SK-N-MC (cell line): ENCODE data around the gene DDX1.

Experiments used
- EZH2 ChIP-seq: fragments of 200-600 bp; sonication (generic); IDR thresholded peaks from one replicate; pipeline ENCODE4 v1.6.1; 2017; ENCODE audit warnings: antibody characterized with exemption
- FOXP2 ChIP-seq: optimal IDR thresholded peaks from 2 replicates; pipeline ENCODE3; 2011; ENCODE audit warnings: mild to moderate bottlenecking, moderate library complexity; ENCODE audit not compliant: insufficient read depth; ENCODE audit errors: extremely low read length, control extremely low read depth
- POLR2AphosphoS5 ChIP-seq: IDR thresholded peaks from 2 replicates; pipeline ENCODE4 v1.6.1; 2012; ENCODE audit warnings: mild to moderate bottlenecking, low read depth, low read length, borderline replicate concordance

- TF ChIP-seq EZH2 (no peak), POLR2AphosphoS5 (peak; percentile 92), FOXP2 (no peak)
These were observed at the start of gene DDX1 for GRCh38 chr2:15591692-15592463.
